ENCODE data around the gene NKAIN1. TPM values are rescaled to one million over a fixed set of nuclear protein-coding genes. Genes with fewer than 3 reads are reported as not detected.

Gene NKAIN1
- polyA plus RNA-seq, 1 donor from 2014 or later, result 33.4 TPM

DNA sequence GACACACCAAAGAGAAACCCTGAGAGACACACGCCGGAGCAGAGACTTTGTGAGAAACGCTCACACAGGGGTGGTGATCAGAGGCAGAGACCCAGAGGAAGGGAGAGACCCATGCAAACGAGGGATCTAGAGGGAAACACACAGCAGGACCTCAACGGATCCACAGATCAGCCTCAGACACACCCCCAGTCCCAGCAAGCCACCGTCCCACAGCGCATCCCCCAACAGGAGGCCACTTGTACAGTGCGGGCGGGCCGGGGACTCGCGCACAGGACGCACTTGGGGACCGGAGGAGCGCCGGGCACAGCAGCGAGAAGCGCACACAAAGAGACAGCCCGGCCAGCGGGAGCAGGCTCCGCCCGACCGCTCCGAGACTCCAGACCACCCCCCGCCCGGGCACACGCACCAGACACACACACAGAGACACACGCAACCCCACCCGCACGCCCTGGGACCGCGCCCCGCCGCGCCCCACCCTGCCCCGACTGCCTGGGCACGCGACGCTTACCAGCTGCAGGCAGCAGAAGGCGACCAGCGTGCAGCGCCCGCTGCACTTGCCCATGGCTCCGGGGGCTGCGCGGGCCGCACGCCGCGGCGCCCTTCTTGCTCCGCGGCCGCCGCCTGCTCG lies 587 bp downstream of the NKAIN1 start:
- Histone ChIP-seq H3K4me3 (ENCODE audit: low read length) (peak overlapping the region; percentile 93), H3K9ac (ENCODE audit: low read length) (peak overlapping the region; percentile 90), H4K20me1 (ENCODE audit: insufficient read depth) (no peaks in the 10 kb centered on the region), H3K27me3 (ENCODE audit: insufficient read depth, low read depth, low read length) (no peaks in the 10 kb centered on the region), H3K79me2 (replicated peaks; ENCODE audit: insufficient read depth, low read length) (peaks cover 54% of the 10 kb centered on the region), H3K9me3 (ENCODE audit: low read length) (no peaks in the 10 kb centered on the region), H2AFZ (ENCODE audit: low read depth, low read length) (peak overlapping the region; percentile 88), H3K27ac (ENCODE audit: low read length) (peak overlapping the region; percentile 82), H3K4me2 (ENCODE audit: low read length) (peak overlapping the region; percentile 95), H3K36me3 (ENCODE audit: insufficient read depth, low read length) (no peaks in the 10 kb centered on the region), H3F3A (ENCODE audit: insufficient read depth, low read length, poor library complexity, severe bottlenecking) (no peaks in the 10 kb centered on the region), H3K9me2 (ENCODE audit: insufficient read depth, low read length) (no peaks in the 10 kb centered on the region)
- TF ChIP-seq EP300 (conservative IDR thresholded peaks at IDR 0.05; ENCODE audit: poor library complexity, severe bottlenecking) (no peak), MXI1 (conservative IDR thresholded peaks at IDR 0.05; ENCODE audit: poor library complexity, severe bottlenecking) (peak; percentile 68), POLR2AphosphoS5 (IDR thresholded peaks at IDR 0.05) (peak; percentile 66), REST (IDR thresholded peaks at IDR 0.05; ENCODE audit: borderline replicate concordance) (peak; percentile 73), SMC3 (conservative IDR thresholded peaks at IDR 0.05; ENCODE audit: poor library complexity) (peak; percentile 56), TAF1 (IDR thresholded peaks at IDR 0.05; ENCODE audit: low read depth) (peak; percentile 29), RAD21 (conservative IDR thresholded peaks at IDR 0.05) (peak; percentile 53)
- TF ChIP-seq, protein P1, sequence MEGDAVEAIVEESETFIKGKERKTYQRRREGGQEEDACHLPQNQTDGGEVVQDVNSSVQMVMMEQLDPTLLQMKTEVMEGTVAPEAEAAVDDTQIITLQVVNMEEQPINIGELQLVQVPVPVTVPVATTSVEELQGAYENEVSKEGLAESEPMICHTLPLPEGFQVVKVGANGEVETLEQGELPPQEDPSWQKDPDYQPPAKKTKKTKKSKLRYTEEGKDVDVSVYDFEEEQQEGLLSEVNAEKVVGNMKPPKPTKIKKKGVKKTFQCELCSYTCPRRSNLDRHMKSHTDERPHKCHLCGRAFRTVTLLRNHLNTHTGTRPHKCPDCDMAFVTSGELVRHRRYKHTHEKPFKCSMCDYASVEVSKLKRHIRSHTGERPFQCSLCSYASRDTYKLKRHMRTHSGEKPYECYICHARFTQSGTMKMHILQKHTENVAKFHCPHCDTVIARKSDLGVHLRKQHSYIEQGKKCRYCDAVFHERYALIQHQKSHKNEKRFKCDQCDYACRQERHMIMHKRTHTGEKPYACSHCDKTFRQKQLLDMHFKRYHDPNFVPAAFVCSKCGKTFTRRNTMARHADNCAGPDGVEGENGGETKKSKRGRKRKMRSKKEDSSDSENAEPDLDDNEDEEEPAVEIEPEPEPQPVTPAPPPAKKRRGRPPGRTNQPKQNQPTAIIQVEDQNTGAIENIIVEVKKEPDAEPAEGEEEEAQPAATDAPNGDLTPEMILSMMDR (IDR thresholded peaks at IDR 0.05; ENCODE audit: poor library complexity, severe bottlenecking), result no peak

- peak overlapping the region; percentile 93 for H3K4me3 ChIP-seq (ENCODE audit: low read length)
- TF ChIP-seq REST (IDR thresholded peaks at IDR 0.05; ENCODE audit: borderline replicate concordance) (no peak), SMC3 (conservative IDR thresholded peaks at IDR 0.05; ENCODE audit: poor library complexity) (no peak), TAF1 (IDR thresholded peaks at IDR 0.05; ENCODE audit: low read depth) (no peak), POLR2AphosphoS5 (IDR thresholded peaks at IDR 0.05) (no peak), MXI1 (conservative IDR thresholded peaks at IDR 0.05; ENCODE audit: poor library complexity, severe bottlenecking) (no peak), EZH2 (IDR thresholded peaks at IDR 0.05; ENCODE audit: borderline replicate concordance, insufficient read depth, low read length, poor library complexity, severe bottlenecking) (no peak), RAD21 (conservative IDR thresholded peaks at IDR 0.05) (no peak), EP300 (conservative IDR thresholded peaks at IDR 0.05; ENCODE audit: poor library complexity, severe bottlenecking) (no peak)
- TF ChIP-seq, protein P1 (IDR thresholded peaks at IDR 0.05; ENCODE audit: poor library complexity, severe bottlenecking), result no peak
- H3K27me3 ChIP-seq (ENCODE audit: insufficient read depth, low read depth, low read length), result no peaks in the 10 kb centered on the region
- no peaks in the 10 kb centered on the region for H3F3A ChIP-seq (ENCODE audit: insufficient read depth, low read length, poor library complexity, severe bottlenecking)
- peak overlapping the region; percentile 82 for H3K27ac ChIP-seq (ENCODE audit: low read length)
- H2AFZ ChIP-seq (ENCODE audit: low read depth, low read length), result peak overlapping the region; percentile 88
- peak overlapping the region; percentile 95 for H3K4me2 ChIP-seq (ENCODE audit: low read length)
- peaks cover 56% of the 10 kb centered on the region for H3K79me2 ChIP-seq (replicated peaks; ENCODE audit: insufficient read depth, low read length)
- no peaks in the 10 kb centered on the region for H4K20me1 ChIP-seq (ENCODE audit: insufficient read depth)
- no peaks in the 10 kb centered on the region for H3K9me2 ChIP-seq (ENCODE audit: insufficient read depth, low read length)
- no peaks in the 10 kb centered on the region for H3K36me3 ChIP-seq (ENCODE audit: insufficient read depth, low read length)
- peak overlapping the region; percentile 90 for H3K9ac ChIP-seq (ENCODE audit: low read length)
- H3K9me3 ChIP-seq (ENCODE audit: low read length), result no peaks in the 10 kb centered on the region
Observed at GRCh38 chr1:31238612-31238985, 1.1 kb downstream of the NKAIN1 start.

All from neural cell (in vitro differentiated cells).